ENCODE results near the gene TBC1D5.

Gene TBC1D5

GRCh38 chr3:17195856-17196604 is 546.4 kb downstream of the TBC1D5 start:
- H3K27me3 ChIP-seq (ENCODE audit: control insufficient read depth in 1 of 2, insufficient read depth in 1 of 2, low read length in 2 of 2), result no peaks in the 10 kb centered on the region

GRCh38 chr3:17195192-17195611 is 547.2 kb downstream of the TBC1D5 start:
- Histone ChIP-seq H3K4me1 (ENCODE audit: control insufficient read depth, insufficient read depth, low read depth, low read length) (peaks cover 2% of the 10 kb centered on the region), H2BK15ac (ENCODE audit: low read depth, poor library complexity, severe bottlenecking) (no peak overlapping the region), H3K4me3 (ENCODE audit: insufficient read depth in 1 of 2, low read depth in 1 of 2, low read length in 2 of 2) (no peak overlapping the region), H3K4ac (ENCODE audit: low read depth in 1 of 2, low read length in 2 of 2) (no peak overlapping the region), H3K27ac (ENCODE audit: low read length, poor library complexity, severe bottlenecking) (no peak overlapping the region), H2BK12ac (ENCODE audit: low read length in 2 of 2) (no peak overlapping the region), H4K8ac (ENCODE audit: low read length) (no peak overlapping the region), H2AK5ac (ENCODE audit: low read length, severe bottlenecking) (no peak overlapping the region), H3K9ac (ENCODE audit: low read length) (no peak overlapping the region), H3K9me3 (ENCODE audit: control insufficient read depth, low read length) (no peaks in the 10 kb centered on the region), H3K27me3 (ENCODE audit: control insufficient read depth in 1 of 2, insufficient read depth in 1 of 2, low read length in 2 of 2) (no peaks in the 10 kb centered on the region), H2AFZ (ENCODE audit: low read depth, low read length) (no peak overlapping the region), H4K91ac (ENCODE audit: low read length) (no peak overlapping the region), H3K79me1 (replicated peaks; ENCODE audit: low read length, poor library complexity, severe bottlenecking) (no peaks in the 10 kb centered on the region), H3K23ac (ENCODE audit: low read length in 2 of 2) (no peak overlapping the region), H2BK5ac (ENCODE audit: low read depth, low read length, poor library complexity, severe bottlenecking) (no peak overlapping the region), H3K4me2 (ENCODE audit: low read length, poor library complexity, severe bottlenecking) (no peak overlapping the region), H2BK120ac (ENCODE audit: low read depth, low read length) (no peak overlapping the region), H3K36me3 (ENCODE audit: control insufficient read depth in 1 of 2, insufficient read depth in 2 of 2, low read depth in 1 of 2, low read length in 2 of 2) (no peaks in the 10 kb centered on the region), H3K14ac (ENCODE audit: low read length in 2 of 2) (no peak overlapping the region), H3K18ac (ENCODE audit: low read depth in 1 of 2, low read length in 2 of 2) (no peak overlapping the region)
- 68% methylated on average over 3 of the region's 3 CpGs for WGBS
- peak; percentile 30 for DNase-seq

More at GRCh38 chr3:17195856-17196604, 546.4 kb downstream of the TBC1D5 start:
- no peak overlapping the region for H2BK120ac ChIP-seq (ENCODE audit: low read depth, low read length)
- H3K14ac ChIP-seq (ENCODE audit: low read length in 2 of 2), result no peak overlapping the region
- no peak overlapping the region for H2BK12ac ChIP-seq (ENCODE audit: low read length in 2 of 2)
- no peaks in the 10 kb centered on the region for H3K36me3 ChIP-seq (ENCODE audit: control insufficient read depth in 1 of 2, insufficient read depth in 2 of 2, low read depth in 1 of 2, low read length in 2 of 2)
- H3K9ac ChIP-seq (ENCODE audit: low read length), result no peak overlapping the region
- H3K23ac ChIP-seq (ENCODE audit: low read length in 2 of 2), result no peak overlapping the region
- H2BK5ac ChIP-seq (ENCODE audit: low read depth, low read length, poor library complexity, severe bottlenecking), result no peak overlapping the region
- no peak overlapping the region for H2AK5ac ChIP-seq (ENCODE audit: low read length, severe bottlenecking)
- WGBS, result 30% methylated on average over 5 of the region's 5 CpGs
- H3K9me3 ChIP-seq (ENCODE audit: control insufficient read depth, low read length), result no peaks in the 10 kb centered on the region
- no peak overlapping the region for H3K4me3 ChIP-seq (ENCODE audit: insufficient read depth in 1 of 2, low read depth in 1 of 2, low read length in 2 of 2)
- H2AFZ ChIP-seq (ENCODE audit: low read depth, low read length), result no peak overlapping the region
- H3K4me1 ChIP-seq (ENCODE audit: control insufficient read depth, insufficient read depth, low read depth, low read length), result peaks cover 2% of the 10 kb centered on the region
- no peak overlapping the region for H2BK15ac ChIP-seq (ENCODE audit: low read depth, poor library complexity, severe bottlenecking)
- H4K8ac ChIP-seq (ENCODE audit: low read length), result no peak overlapping the region
- no peak overlapping the region for H3K18ac ChIP-seq (ENCODE audit: low read depth in 1 of 2, low read length in 2 of 2)
- H3K79me1 ChIP-seq (replicated peaks; ENCODE audit: low read length, poor library complexity, severe bottlenecking), result no peaks in the 10 kb centered on the region
- no peak overlapping the region for H3K4me2 ChIP-seq (ENCODE audit: low read length, poor library complexity, severe bottlenecking)
- H3K4ac ChIP-seq (ENCODE audit: low read depth in 1 of 2, low read length in 2 of 2), result no peak overlapping the region
- H4K91ac ChIP-seq (ENCODE audit: low read length), result no peak overlapping the region
- peak; percentile 68 for DNase-seq
- H3K27ac ChIP-seq (ENCODE audit: low read length, poor library complexity, severe bottlenecking), result no peak overlapping the region

- Histone ChIP-seq H3K9me3 (ENCODE audit: control insufficient read depth, low read length) (no peaks in the 10 kb centered on the region), H2AFZ (ENCODE audit: low read depth, low read length) (no peak overlapping the region), H3K79me1 (replicated peaks; ENCODE audit: low read length, poor library complexity, severe bottlenecking) (no peaks in the 10 kb centered on the region), H2AK5ac (ENCODE audit: low read length, severe bottlenecking) (no peak overlapping the region), H3K4ac (ENCODE audit: low read depth in 1 of 2, low read length in 2 of 2) (no peak overlapping the region), H2BK15ac (ENCODE audit: low read depth, poor library complexity, severe bottlenecking) (no peak overlapping the region), H3K4me1 (ENCODE audit: control insufficient read depth, insufficient read depth, low read depth, low read length) (peaks cover 2% of the 10 kb centered on the region), H3K27ac (ENCODE audit: low read length, poor library complexity, severe bottlenecking) (no peak overlapping the region), H2BK120ac (ENCODE audit: low read depth, low read length) (no peak overlapping the region), H3K14ac (ENCODE audit: low read length in 2 of 2) (no peak overlapping the region), H2BK5ac (ENCODE audit: low read depth, low read length, poor library complexity, severe bottlenecking) (no peak overlapping the region), H3K18ac (ENCODE audit: low read depth in 1 of 2, low read length in 2 of 2) (no peak overlapping the region), H3K23ac (ENCODE audit: low read length in 2 of 2) (no peak overlapping the region), H3K27me3 (ENCODE audit: control insufficient read depth in 1 of 2, insufficient read depth in 1 of 2, low read length in 2 of 2) (no peaks in the 10 kb centered on the region), H4K8ac (ENCODE audit: low read length) (no peak overlapping the region), H4K91ac (ENCODE audit: low read length) (no peak overlapping the region), H3K36me3 (ENCODE audit: control insufficient read depth in 1 of 2, insufficient read depth in 2 of 2, low read depth in 1 of 2, low read length in 2 of 2) (no peaks in the 10 kb centered on the region), H3K4me3 (ENCODE audit: insufficient read depth in 1 of 2, low read depth in 1 of 2, low read length in 2 of 2) (no peak overlapping the region), H2BK12ac (ENCODE audit: low read length in 2 of 2) (no peak overlapping the region), H3K9ac (ENCODE audit: low read length) (no peak overlapping the region), H3K4me2 (ENCODE audit: low read length, poor library complexity, severe bottlenecking) (no peak overlapping the region)
- WGBS, result 85% methylated on average over 4 of the region's 5 CpGs
- DNase-seq, result no peak
Measured at GRCh38 chr3:17194116-17194515, 548.3 kb downstream of the TBC1D5 start.

- Histone ChIP-seq H3K4me1 (ENCODE audit: control insufficient read depth, insufficient read depth, low read depth, low read length) (peaks cover 2% of the 10 kb centered on the region), H3K18ac (ENCODE audit: low read depth in 1 of 2, low read length in 2 of 2) (no peak overlapping the region), H2AK5ac (ENCODE audit: low read length, severe bottlenecking) (no peak overlapping the region), H2BK5ac (ENCODE audit: low read depth, low read length, poor library complexity, severe bottlenecking) (no peak overlapping the region), H2BK12ac (ENCODE audit: low read length in 2 of 2) (no peak overlapping the region), H3K4me2 (ENCODE audit: low read length, poor library complexity, severe bottlenecking) (no peak overlapping the region), H2BK15ac (ENCODE audit: low read depth, poor library complexity, severe bottlenecking) (no peak overlapping the region), H2BK120ac (ENCODE audit: low read depth, low read length) (no peak overlapping the region), H3K4ac (ENCODE audit: low read depth in 1 of 2, low read length in 2 of 2) (no peak overlapping the region), H3K79me1 (replicated peaks; ENCODE audit: low read length, poor library complexity, severe bottlenecking) (no peaks in the 10 kb centered on the region), H3K23ac (ENCODE audit: low read length in 2 of 2) (no peak overlapping the region), H3K9me3 (ENCODE audit: control insufficient read depth, low read length) (no peaks in the 10 kb centered on the region), H3K4me3 (ENCODE audit: insufficient read depth in 1 of 2, low read depth in 1 of 2, low read length in 2 of 2) (no peak overlapping the region), H4K8ac (ENCODE audit: low read length) (no peak overlapping the region), H3K14ac (ENCODE audit: low read length in 2 of 2) (no peak overlapping the region), H3K27ac (ENCODE audit: low read length, poor library complexity, severe bottlenecking) (no peak overlapping the region), H4K91ac (ENCODE audit: low read length) (no peak overlapping the region), H3K27me3 (ENCODE audit: control insufficient read depth in 1 of 2, insufficient read depth in 1 of 2, low read length in 2 of 2) (no peaks in the 10 kb centered on the region), H2AFZ (ENCODE audit: low read depth, low read length) (no peak overlapping the region), H3K9ac (ENCODE audit: low read length) (no peak overlapping the region), H3K36me3 (ENCODE audit: control insufficient read depth in 1 of 2, insufficient read depth in 2 of 2, low read depth in 1 of 2, low read length in 2 of 2) (no peaks in the 10 kb centered on the region)
- no peak for DNase-seq
- WGBS, result 85% methylated on average over 2 of the region's 2 CpGs
Measured at GRCh38 chr3:17192995-17193394, 549.4 kb downstream of the TBC1D5 start.

Data from mesenchymal stem cell (in vitro differentiated cells and primary cell).